ENCODE measurements around the gene MTMR3. TPM values are rescaled to one million over a fixed set of nuclear protein-coding genes. Genes with fewer than 3 reads are reported as not detected.

The MTMR3 gene
- total RNA-seq, 1 donor from 2014 or later, result 41.0 TPM

GRCh38 chr22:30040499-30041260 is 157.7 kb downstream of the MTMR3 start:
- no peaks in the 10 kb centered on the region for H3K79me2 ChIP-seq (ENCODE audit: insufficient read depth, low read length)
- H3K27me3 ChIP-seq (ENCODE audit: insufficient read depth, low read length), result no peaks in the 10 kb centered on the region
- Mint-ChIP-seq H3K27ac (ENCODE audit: unreplicated experiment) (no peak overlapping the region), H3K27me3 (ENCODE audit: low read depth, unreplicated experiment) (no peaks in the 10 kb centered on the region), H3K4me3 (ENCODE audit: unreplicated experiment) (no peak overlapping the region), H3K36me3 (ENCODE audit: low read depth, unreplicated experiment) (peaks cover 5% of the 10 kb centered on the region), H3K4me1 (ENCODE audit: low read depth, unreplicated experiment) (peaks cover 35% of the 10 kb centered on the region), H3K9me3 (ENCODE audit: unreplicated experiment) (no peaks in the 10 kb centered on the region)
- H3K9ac ChIP-seq (ENCODE audit: low read length), result no peak overlapping the region
- H3K36me3 ChIP-seq (ENCODE audit: insufficient read depth, low read length), result no peaks in the 10 kb centered on the region
- no peak for TF ChIP-seq EZH2 (IDR thresholded peaks at IDR 0.05; ENCODE audit: insufficient read depth, low read length)
- TF ChIP-seq, protein P1, sequence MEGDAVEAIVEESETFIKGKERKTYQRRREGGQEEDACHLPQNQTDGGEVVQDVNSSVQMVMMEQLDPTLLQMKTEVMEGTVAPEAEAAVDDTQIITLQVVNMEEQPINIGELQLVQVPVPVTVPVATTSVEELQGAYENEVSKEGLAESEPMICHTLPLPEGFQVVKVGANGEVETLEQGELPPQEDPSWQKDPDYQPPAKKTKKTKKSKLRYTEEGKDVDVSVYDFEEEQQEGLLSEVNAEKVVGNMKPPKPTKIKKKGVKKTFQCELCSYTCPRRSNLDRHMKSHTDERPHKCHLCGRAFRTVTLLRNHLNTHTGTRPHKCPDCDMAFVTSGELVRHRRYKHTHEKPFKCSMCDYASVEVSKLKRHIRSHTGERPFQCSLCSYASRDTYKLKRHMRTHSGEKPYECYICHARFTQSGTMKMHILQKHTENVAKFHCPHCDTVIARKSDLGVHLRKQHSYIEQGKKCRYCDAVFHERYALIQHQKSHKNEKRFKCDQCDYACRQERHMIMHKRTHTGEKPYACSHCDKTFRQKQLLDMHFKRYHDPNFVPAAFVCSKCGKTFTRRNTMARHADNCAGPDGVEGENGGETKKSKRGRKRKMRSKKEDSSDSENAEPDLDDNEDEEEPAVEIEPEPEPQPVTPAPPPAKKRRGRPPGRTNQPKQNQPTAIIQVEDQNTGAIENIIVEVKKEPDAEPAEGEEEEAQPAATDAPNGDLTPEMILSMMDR (IDR thresholded peaks at IDR 0.05; ENCODE audit: insufficient read depth, low read depth, low read length), result no peak
- no peaks in the 10 kb centered on the region for H3K9me3 ChIP-seq (ENCODE audit: insufficient read depth, low read depth, low read length)
- no peak overlapping the region for H3K4me2 ChIP-seq (ENCODE audit: low read length)
- no peak for FAIRE-seq
- H3K4me3 ChIP-seq (ENCODE audit: insufficient read depth, low read depth, low read length), result no peak overlapping the region
- DNase-seq (ENCODE audit: low read depth), result no peak
- H2AFZ ChIP-seq (ENCODE audit: low read depth, low read length), result no peak overlapping the region
- peaks cover 28% of the 10 kb centered on the region for H3K4me1 ChIP-seq (ENCODE audit: insufficient read depth, low read length)
- H4K20me1 ChIP-seq (ENCODE audit: insufficient read depth, low read length), result no peaks in the 10 kb centered on the region
- H3K27ac ChIP-seq (ENCODE audit: low read depth, low read length), result no peak overlapping the region

GRCh38 chr22:30041475-30041874 is 158.5 kb downstream of the MTMR3 start:
- Histone ChIP-seq H3K27me3 (ENCODE audit: insufficient read depth, low read length) (no peaks in the 10 kb centered on the region), H3K36me3 (ENCODE audit: insufficient read depth, low read length) (no peaks in the 10 kb centered on the region), H3K79me2 (ENCODE audit: insufficient read depth, low read length) (no peaks in the 10 kb centered on the region), H3K4me3 (ENCODE audit: insufficient read depth, low read depth, low read length) (no peak overlapping the region), H3K9me3 (ENCODE audit: insufficient read depth, low read depth, low read length) (no peaks in the 10 kb centered on the region), H2AFZ (ENCODE audit: low read depth, low read length) (no peak overlapping the region), H4K20me1 (ENCODE audit: insufficient read depth, low read length) (no peaks in the 10 kb centered on the region), H3K4me1 (ENCODE audit: insufficient read depth, low read length) (peaks cover 27% of the 10 kb centered on the region), H3K4me2 (ENCODE audit: low read length) (no peak overlapping the region), H3K9ac (ENCODE audit: low read length) (no peak overlapping the region), H3K27ac (ENCODE audit: low read depth, low read length) (no peak overlapping the region)
- TF ChIP-seq EZH2 (IDR thresholded peaks at IDR 0.05; ENCODE audit: insufficient read depth, low read length), result no peak
- TF ChIP-seq, protein P1 (IDR thresholded peaks at IDR 0.05; ENCODE audit: insufficient read depth, low read depth, low read length), result no peak
- Mint-ChIP-seq H3K27me3 (ENCODE audit: low read depth, unreplicated experiment) (no peaks in the 10 kb centered on the region), H3K4me1 (ENCODE audit: low read depth, unreplicated experiment) (peaks cover 27% of the 10 kb centered on the region), H3K4me3 (ENCODE audit: unreplicated experiment) (no peak overlapping the region), H3K36me3 (ENCODE audit: low read depth, unreplicated experiment) (peaks cover 3% of the 10 kb centered on the region), H3K9me3 (ENCODE audit: unreplicated experiment) (no peaks in the 10 kb centered on the region), H3K27ac (ENCODE audit: unreplicated experiment) (no peak overlapping the region)
- FAIRE-seq (no peak), DNase-seq (ENCODE audit: low read depth) (no peak)

DNA sequence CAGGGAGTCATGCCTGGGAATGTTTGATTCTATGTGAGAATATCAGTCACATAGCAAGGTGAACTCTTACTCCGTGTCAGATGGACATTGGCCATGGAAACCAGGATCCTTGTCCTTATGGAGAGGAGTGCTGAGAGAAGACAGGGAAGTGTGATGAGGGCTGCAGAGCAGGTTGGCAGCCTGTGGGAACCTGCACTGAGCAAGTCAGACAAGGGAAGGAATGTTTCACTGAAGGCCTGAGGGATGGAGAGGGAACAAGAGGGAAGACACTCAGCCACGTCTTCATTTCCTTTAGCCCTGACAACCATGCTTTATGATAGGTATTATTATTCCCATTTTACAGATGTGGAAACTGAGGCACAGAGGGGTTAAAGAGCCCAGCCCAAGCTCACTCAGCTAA is 158.9 kb downstream of the MTMR3 start:
- H3K79me2 ChIP-seq (ENCODE audit: insufficient read depth, low read length), result no peaks in the 10 kb centered on the region
- H3K4me1 ChIP-seq (ENCODE audit: insufficient read depth, low read length), result peaks cover 24% of the 10 kb centered on the region
- DNase-seq (ENCODE audit: low read depth), result no peak
- H3K27me3 ChIP-seq (ENCODE audit: insufficient read depth, low read length), result no peaks in the 10 kb centered on the region
- no peaks in the 10 kb centered on the region for H4K20me1 ChIP-seq (ENCODE audit: insufficient read depth, low read length)
- Mint-ChIP-seq H3K4me3 (ENCODE audit: unreplicated experiment) (no peak overlapping the region), H3K4me1 (ENCODE audit: low read depth, unreplicated experiment) (peaks cover 24% of the 10 kb centered on the region), H3K27ac (ENCODE audit: unreplicated experiment) (no peak overlapping the region), H3K36me3 (ENCODE audit: low read depth, unreplicated experiment) (peaks cover 3% of the 10 kb centered on the region), H3K27me3 (ENCODE audit: low read depth, unreplicated experiment) (no peaks in the 10 kb centered on the region), H3K9me3 (ENCODE audit: unreplicated experiment) (no peaks in the 10 kb centered on the region)
- H3K27ac ChIP-seq (ENCODE audit: low read depth, low read length), result no peak overlapping the region
- H2AFZ ChIP-seq (ENCODE audit: low read depth, low read length), result no peak overlapping the region
- H3K9ac ChIP-seq (ENCODE audit: low read length), result no peak overlapping the region
- H3K4me2 ChIP-seq (ENCODE audit: low read length), result no peak overlapping the region
- no peak for TF ChIP-seq EZH2 (IDR thresholded peaks at IDR 0.05; ENCODE audit: insufficient read depth, low read length)
- TF ChIP-seq, protein P1 (IDR thresholded peaks at IDR 0.05; ENCODE audit: insufficient read depth, low read depth, low read length), result no peak
- no peak overlapping the region for H3K4me3 ChIP-seq (ENCODE audit: insufficient read depth, low read depth, low read length)
- H3K36me3 ChIP-seq (ENCODE audit: insufficient read depth, low read length), result no peaks in the 10 kb centered on the region
- FAIRE-seq, result no peak
- no peaks in the 10 kb centered on the region for H3K9me3 ChIP-seq (ENCODE audit: insufficient read depth, low read depth, low read length)
